GM12873 (cell line): Measurements from ENCODE around the gene CACNA1C.

Source experiments
- TF ChIP-seq, protein P1 (sequence below): IDR thresholded peaks from 2 replicates; pipeline ENCODE4 v1.5.1; 2012; ENCODE audit warnings: low read depth, mild to moderate bottlenecking, moderate library complexity, low read length, control low read depth; ENCODE audit not compliant: insufficient read depth; ENCODE audit errors: missing control alignments

Gene CACNA1C

GRCh38 chr12:2082321-2082720, 29.5 kb downstream of the CACNA1C start:
- TF ChIP-seq, protein P1, sequence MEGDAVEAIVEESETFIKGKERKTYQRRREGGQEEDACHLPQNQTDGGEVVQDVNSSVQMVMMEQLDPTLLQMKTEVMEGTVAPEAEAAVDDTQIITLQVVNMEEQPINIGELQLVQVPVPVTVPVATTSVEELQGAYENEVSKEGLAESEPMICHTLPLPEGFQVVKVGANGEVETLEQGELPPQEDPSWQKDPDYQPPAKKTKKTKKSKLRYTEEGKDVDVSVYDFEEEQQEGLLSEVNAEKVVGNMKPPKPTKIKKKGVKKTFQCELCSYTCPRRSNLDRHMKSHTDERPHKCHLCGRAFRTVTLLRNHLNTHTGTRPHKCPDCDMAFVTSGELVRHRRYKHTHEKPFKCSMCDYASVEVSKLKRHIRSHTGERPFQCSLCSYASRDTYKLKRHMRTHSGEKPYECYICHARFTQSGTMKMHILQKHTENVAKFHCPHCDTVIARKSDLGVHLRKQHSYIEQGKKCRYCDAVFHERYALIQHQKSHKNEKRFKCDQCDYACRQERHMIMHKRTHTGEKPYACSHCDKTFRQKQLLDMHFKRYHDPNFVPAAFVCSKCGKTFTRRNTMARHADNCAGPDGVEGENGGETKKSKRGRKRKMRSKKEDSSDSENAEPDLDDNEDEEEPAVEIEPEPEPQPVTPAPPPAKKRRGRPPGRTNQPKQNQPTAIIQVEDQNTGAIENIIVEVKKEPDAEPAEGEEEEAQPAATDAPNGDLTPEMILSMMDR = no peak

- TF ChIP-seq, protein P1 = no peak
Measured at GRCh38 chr12:2083008-2083407, 30.2 kb downstream of the CACNA1C start.

DNA sequence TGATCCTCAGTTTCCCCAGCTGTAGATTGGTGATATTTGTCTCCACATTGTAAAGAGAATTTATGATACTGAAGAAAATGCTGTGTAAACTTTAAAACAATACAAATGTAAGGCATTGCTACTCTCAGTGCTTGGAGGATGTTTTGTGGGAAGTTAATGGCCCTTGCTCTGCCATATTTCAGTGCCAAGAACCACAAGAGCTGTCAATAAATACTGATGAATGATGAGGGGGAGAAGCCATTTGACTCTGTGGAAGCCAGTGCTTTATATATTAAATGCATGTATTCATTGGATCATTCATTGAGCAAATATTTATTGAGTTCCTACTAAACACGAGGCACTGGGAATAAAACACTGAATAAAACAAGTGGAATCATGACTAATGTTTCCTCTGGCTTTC, 30.8 kb downstream of the CACNA1C start:
- TF ChIP-seq, protein P1 = no peak

DNA sequence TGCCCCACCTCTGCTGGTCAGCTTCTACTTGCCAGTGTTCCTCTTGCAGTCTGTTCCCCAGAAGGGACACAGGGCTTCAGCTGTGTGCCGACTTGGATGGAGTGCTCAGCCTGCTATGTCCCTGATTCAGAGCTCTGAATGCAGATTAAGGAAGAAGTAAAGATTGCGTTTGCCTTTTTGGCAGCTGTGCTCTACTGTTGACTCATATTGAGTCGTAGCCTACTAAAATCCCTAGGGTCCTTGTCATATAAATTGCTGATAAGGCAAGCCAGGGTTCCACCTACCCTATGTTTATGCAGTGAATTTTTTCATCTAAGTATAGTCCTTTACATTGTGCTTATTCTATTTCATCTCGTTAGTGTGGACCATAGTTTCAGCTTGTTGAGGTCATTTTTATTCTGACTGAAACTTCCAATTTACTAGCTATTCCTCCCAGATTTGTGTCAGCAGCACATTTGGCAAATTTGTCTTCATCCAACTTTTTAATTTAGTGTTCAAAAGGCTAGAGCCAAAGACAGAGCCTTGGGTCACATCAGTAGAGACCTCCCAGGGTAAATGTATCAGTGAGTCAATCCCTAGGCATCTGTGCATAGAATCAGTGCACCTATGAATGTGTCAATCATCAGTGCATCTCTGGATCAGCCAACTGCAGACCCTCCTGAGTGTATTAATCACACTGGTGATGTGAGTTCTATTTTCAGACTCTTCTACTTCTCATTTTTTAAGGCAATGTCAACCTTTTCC, 31.9 kb downstream of the CACNA1C start:
- TF ChIP-seq, protein P1 = no peak

GRCh38 chr12:2092354-2092753, 39.6 kb downstream of the CACNA1C start:
- TF ChIP-seq, protein P1 = no peak

DNA sequence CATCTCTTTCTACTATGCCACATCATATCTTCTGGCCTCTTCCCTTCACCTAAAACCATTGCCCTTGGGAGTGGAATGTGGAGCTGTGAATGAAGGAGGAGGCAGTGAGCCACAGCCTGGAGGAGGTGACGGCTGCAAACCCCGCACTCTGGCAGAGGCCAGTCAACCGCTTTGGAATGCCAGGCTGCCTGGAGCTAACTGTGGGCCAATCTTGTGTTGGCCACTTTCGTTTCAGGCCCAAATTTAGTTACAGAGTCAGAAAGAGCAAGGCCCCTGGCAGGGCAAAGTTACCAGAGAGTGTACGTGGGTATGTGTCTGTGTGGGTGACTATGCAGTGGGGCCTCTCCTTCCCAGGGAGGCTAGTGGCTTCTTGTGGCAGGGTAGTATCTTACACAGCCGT, 40.1 kb downstream of the CACNA1C start:
- TF ChIP-seq, protein P1 = no peak

- TF ChIP-seq, protein P1 = no peak
Measured at GRCh38 chr12:2094597-2094996, 41.8 kb downstream of the CACNA1C start.
